GM21447 (cell line): Measurements from ENCODE around the gene STYX.
"Not testable (repeated sequence)": the region's sequence is repeated elsewhere in the genome, so short reads cannot be mapped to it uniquely, and the experiment has no call there.

Source experiments
- ATAC-seq: cut with Tn5 transposase; IDR thresholded peaks from one replicate; pipeline ENCODE4 v1.9.1; 2021; ENCODE audit not compliant: unreplicated experiment

Gene STYX

GRCh38 chr14:52724360-52724644 lies 5.7 kb upstream of the STYX start:
- ATAC-seq, result no peak

DNA sequence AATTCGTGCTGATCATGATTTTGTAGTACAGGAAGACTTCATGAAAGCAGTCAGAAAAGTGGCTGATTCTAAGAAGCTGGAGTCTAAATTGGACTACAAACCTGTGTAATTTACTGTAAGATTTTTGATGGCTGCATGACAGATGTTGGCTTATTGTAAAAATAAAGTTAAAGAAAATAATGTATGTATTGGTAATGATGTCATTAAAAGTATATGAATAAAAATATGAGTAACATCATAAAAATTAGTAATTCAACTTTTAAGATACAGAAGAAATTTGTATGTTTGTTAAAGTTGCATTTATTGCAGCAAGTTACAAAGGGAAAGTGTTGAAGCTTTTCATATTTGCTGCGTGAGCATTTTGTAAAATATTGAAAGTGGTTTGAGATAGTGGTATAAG lies 2.5 kb upstream of the STYX start:
- not testable (repeated sequence) for ATAC-seq

DNA sequence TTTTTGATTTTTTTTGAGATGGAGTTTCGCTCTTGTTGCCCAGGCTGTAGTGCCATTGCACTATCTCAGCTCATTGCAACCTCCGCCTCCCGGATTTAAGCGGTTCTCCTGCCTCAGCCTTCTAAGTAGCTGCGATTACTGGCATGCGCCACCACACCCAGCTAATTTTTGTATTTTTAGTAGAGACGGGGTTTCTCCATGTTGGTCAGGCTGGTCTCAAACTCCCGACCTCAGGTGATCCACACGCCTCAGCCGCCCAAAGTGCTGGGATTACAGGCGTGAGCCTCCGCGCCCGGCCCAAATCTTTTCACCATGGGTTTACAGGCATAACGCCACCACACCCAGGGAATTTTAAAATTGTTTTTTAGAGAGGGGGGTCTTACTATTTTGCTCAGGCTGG lies 931 bp upstream of the STYX start:
- ATAC-seq, result not testable (repeated sequence)

GRCh38 chr14:52729585-52729924 lies 411 bp upstream of the STYX start:
- no peak for ATAC-seq

DNA sequence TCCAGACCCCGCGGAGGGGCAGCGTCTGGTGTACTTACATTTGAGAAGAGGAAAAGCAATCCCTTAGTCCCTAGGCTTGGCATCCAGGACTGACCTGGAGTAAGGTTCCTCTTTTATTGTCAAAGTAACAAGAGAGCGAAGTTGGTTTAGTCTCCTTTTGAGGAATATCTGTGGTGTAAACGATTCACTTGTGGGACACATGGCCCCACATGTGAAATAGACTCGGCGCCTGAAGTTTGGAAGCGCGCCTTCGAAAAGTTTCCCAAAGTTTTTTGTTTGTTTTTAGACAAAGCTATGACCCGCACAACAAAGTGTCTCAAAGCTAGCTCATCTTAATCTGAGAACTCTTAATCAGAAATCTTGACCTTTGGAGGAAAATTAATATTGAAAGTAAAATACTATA lies 744 bp downstream of the STYX start:
- ATAC-seq, result no peak

GRCh38 chr14:52733824-52734223 lies 3.9 kb downstream of the STYX start:
- ATAC-seq, result no peak

GRCh38 chr14:52735921-52736489 lies 6.0 kb downstream of the STYX start:
- ATAC-seq, result no peak

- ATAC-seq, result no peak
Observed at GRCh38 chr14:52738409-52738808, 8.4 kb downstream of the STYX start.

GRCh38 chr14:52740751-52741150 lies 10.8 kb downstream of the STYX start:
- no peak for ATAC-seq

DNA sequence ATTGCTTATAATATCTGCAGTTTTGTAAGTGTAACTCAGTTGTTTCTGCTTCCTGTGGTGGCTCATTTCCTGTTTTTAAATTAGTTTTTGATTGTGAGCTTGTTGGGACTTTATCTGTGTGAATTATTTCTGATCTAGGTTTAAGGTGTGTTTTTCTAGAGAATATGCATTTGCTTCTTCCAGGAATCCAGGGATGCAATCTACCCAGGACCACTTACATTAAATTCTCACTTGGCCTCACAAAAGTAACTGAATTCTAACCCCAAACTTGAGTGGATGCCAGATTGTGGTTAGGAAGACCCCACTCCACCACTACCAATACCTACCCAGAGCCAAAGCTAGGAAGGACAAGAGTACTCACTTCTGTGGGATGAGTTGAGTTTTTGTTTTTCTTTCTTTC lies 11.9 kb downstream of the STYX start:
- ATAC-seq, result peak; percentile 44

- no peak for ATAC-seq
Observed at GRCh38 chr14:52748647-52749292, 18.8 kb downstream of the STYX start.

DNA sequence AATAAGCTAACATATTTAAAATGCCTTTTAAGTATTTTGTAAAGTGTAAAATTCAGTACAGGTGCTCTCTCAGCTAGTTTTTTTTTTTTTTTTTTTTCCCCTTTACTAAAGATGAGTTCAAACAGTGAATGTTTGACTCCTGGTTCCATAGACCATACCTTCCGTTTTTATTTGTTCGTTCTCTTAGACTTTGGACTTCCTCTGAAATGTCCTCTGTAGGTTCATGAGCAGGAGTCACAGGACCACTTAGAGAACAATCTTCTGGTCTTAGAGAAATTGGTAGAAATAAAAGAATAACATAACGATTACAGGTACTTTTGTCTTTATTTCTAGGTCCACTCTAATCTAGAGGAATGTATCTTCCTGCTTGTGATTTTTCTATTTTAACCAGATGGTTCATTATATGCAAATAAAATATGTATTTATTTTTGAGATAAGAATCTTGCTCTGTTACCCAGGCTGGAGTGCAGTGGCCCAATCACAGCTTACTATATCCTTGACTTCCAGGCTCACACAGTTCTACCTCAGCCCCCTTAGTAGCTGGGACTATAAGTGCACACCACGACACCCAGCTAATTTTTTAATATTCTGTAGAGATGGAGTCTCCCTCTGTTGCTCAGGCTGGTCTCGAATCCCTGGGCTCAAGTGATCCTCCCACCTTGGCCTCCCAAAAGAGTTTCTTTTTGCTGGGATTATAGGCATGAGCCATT lies 25.8 kb downstream of the STYX start:
- ATAC-seq, result no peak

GRCh38 chr14:52759145-52759544 lies 29.2 kb downstream of the STYX start:
- ATAC-seq, result no peak

DNA sequence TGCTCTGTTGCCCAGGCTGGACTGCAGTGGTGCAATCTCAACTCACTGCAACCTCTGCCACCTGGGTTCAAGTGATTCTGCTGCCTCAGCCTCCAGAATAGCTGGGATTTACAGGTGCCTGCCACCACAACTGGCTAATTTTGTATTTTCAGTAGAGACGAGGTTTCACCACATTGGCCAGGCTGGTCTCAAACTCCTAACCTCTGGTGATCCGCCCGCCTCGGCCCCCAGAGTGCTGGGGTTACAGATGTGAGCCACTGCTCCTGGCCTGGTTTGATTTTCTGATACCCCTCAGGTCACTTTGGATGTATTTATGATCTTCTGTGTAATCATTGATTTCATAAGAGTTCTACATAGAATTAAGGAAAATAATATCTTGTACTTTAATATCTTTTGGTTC lies 33.0 kb downstream of the STYX start:
- not testable (repeated sequence) for ATAC-seq

GRCh38 chr14:52767058-52767833 lies 37.3 kb downstream of the STYX start:
- ATAC-seq, result no peak

DNA sequence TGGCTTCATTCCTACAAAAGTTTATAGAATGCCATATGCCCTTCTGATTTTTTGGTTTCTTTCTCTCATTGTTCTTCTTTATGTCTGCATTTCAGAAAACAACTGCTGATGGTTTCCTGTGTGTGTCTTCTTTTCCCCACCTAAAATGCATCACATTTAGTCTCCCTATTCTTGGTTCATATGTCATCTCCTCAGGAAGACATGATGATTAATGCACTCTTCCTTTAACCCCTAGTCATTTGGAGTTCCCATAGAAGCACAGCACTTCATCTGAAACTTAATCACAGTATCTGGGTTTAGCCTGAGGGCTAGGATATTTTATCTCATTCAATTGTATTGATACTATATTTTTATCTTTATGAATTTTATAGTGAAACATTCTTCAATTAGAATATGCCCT lies 39.9 kb downstream of the STYX start:
- ATAC-seq, result no peak

- no peak for ATAC-seq
Observed at GRCh38 chr14:52776816-52777215, 46.9 kb downstream of the STYX start.

GRCh38 chr14:52778702-52779101 lies 48.7 kb downstream of the STYX start:
- no peak for ATAC-seq

DNA sequence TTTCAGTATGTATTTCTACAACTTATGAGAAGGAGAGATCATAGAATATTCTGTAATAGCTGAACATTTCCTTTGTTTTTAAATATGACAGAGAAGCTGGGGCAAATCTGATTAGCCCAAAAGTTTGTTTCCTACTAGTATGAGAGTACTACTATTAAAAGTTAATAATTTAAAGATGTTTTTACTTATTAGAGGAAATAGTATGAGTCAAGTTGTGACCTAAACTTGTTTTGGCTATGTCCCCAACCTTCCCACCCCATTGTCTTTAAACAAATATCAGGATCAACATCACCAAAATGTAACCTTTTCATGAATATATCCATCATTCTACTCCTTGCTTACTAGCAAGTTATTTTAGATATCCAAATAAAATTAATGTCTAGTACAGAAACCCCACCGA lies 50.9 kb downstream of the STYX start:
- ATAC-seq, result no peak

- no peak for ATAC-seq
Observed at GRCh38 chr14:52781629-52782028, 51.7 kb downstream of the STYX start.

- ATAC-seq, result no peak
Observed at GRCh38 chr14:52783206-52783605, 53.2 kb downstream of the STYX start.

- ATAC-seq, result no peak
Observed at GRCh38 chr14:52786887-52787286, 56.9 kb downstream of the STYX start.
